ENCODE results near the gene PSMD6.

- TF ChIP-seq CTCF (IDR thresholded peaks at IDR 0.05) (no peak), ZFX (IDR thresholded peaks at IDR 0.05; ENCODE audit: borderline replicate concordance) (no peak)
Observed at GRCh38 chr3:64000453-64001055, 22.7 kb downstream of the PSMD6 start.

All from 22Rv1 (cell line).